Astrocyte (in vitro differentiated cells and primary cell): ENCODE measurements around the gene NPEPL1.

ENCODE experiments used
- CTCF ChIP-seq: IDR thresholded peaks from 2 replicates; pipeline ENCODE4 v1.5.1; 2011; ENCODE audit warnings: low read depth, mild to moderate bottlenecking, inconsistent platforms, low read length, moderate library complexity; ENCODE audit not compliant: insufficient read depth
- EZH2 ChIP-seq: IDR thresholded peaks from 2 replicates; pipeline ENCODE4 v1.6.1; 2012; ENCODE audit warnings: mild to moderate bottlenecking, low read length, inconsistent platforms; ENCODE audit not compliant: insufficient read depth

DNA sequence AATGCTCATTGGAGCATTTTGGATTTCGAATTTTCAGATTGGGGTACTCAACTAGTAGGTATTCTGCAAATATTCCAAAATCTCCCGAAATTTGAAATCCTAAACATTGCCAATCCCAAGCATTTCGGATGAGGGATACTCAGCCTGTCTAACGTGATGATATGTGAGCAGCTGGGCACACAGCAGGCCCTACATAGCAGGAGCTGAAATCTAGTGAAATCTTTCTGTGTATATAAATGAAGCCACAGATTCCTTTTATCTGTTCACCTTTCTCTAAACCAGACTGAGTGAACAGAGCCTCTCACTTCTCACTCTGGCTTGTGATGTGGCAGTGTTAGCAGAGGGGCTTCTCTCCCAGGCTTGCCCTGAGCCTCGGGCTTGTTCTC is 23.7 kb upstream of the NPEPL1 start:
- TF ChIP-seq CTCF = no peak
- no peak for TF ChIP-seq EZH2
